ENCODE results near the gene FBXL2.

The FBXL2 gene

GRCh38 chr3:33277193-33277882 lies at the start of gene FBXL2:
Gene FBXL2, plus strand, starts transcription at chr3:33277442. Its CDS starts 71 bp downstream, at chr3:33277513.
- no peak for DNase-seq

GRCh38 chr3:33229066-33229465 lies 48.2 kb upstream of the FBXL2 start:
- DNase-seq = no peak

- no peak for DNase-seq
Observed at GRCh38 chr3:33229947-33230346, 47.3 kb upstream of the FBXL2 start.

GRCh38 chr3:33231756-33232465 lies 45.3 kb upstream of the FBXL2 start:
- no peak for DNase-seq

- no peak for DNase-seq
Observed at GRCh38 chr3:33233884-33234283, 43.4 kb upstream of the FBXL2 start.

GRCh38 chr3:33236005-33236404 lies 41.2 kb upstream of the FBXL2 start:
- no peak for DNase-seq

- DNase-seq = no peak
Observed at GRCh38 chr3:33237439-33237838, 39.8 kb upstream of the FBXL2 start.

GRCh38 chr3:33238923-33239322 lies 38.3 kb upstream of the FBXL2 start:
- no peak for DNase-seq

- no peak for DNase-seq
Observed at GRCh38 chr3:33240261-33240660, 37.0 kb upstream of the FBXL2 start.

GRCh38 chr3:33246786-33247185 lies 30.5 kb upstream of the FBXL2 start:
- no peak for DNase-seq

GRCh38 chr3:33250712-33251111 lies 26.5 kb upstream of the FBXL2 start:
- no peak for DNase-seq

- DNase-seq = no peak
Observed at GRCh38 chr3:33256249-33256648, 21.0 kb upstream of the FBXL2 start.

GRCh38 chr3:33260104-33260503 lies 17.1 kb upstream of the FBXL2 start:
- no peak for DNase-seq

GRCh38 chr3:33269385-33269784 lies 7.9 kb upstream of the FBXL2 start:
- DNase-seq = no peak

- DNase-seq = no peak
Observed at GRCh38 chr3:33271324-33271723, 5.9 kb upstream of the FBXL2 start.

- no peak for DNase-seq
Observed at GRCh38 chr3:33273628-33274027, 3.6 kb upstream of the FBXL2 start.

- no peak for DNase-seq
Observed at GRCh38 chr3:33278163-33278562, 921 bp downstream of the FBXL2 start.

GRCh38 chr3:33287672-33288282 lies 10.5 kb downstream of the FBXL2 start:
- DNase-seq = no peak

GRCh38 chr3:33299395-33300081 lies 22.3 kb downstream of the FBXL2 start:
- DNase-seq = no peak

- DNase-seq = no peak
Observed at GRCh38 chr3:33312361-33312760, 35.1 kb downstream of the FBXL2 start.

- no peak for DNase-seq
Observed at GRCh38 chr3:33313331-33313730, 36.1 kb downstream of the FBXL2 start.

GRCh38 chr3:33314993-33315392 lies 37.8 kb downstream of the FBXL2 start:
- DNase-seq = no peak

GRCh38 chr3:33315826-33316225 lies 38.6 kb downstream of the FBXL2 start:
- DNase-seq = no peak

Measured in activated naive CD4-positive, alpha-beta T cell treated with Interleukin-2 at 50 U/mL for 16 hours (primary cell).